Calu3 (cell line): Measurements from ENCODE around the gene TM7SF2. TPM values are rescaled to one million over a fixed set of nuclear protein-coding genes. Genes with fewer than 3 reads are reported as not detected.

Experiments used
- BruUV-seq: library from RNA; stranded (reverse); fragments of 400-500 nt; replicated peaks from 2 replicates; lab custom pipeline; 2021; lab: Mats Ljungman, UMichigan
- CTCF ChIA-PET: fragments of 300-600 bp; sonication (Branson Sonifier 250); formaldehyde crosslinking; loops from one replicate; lab custom pipeline; 2022; ENCODE audit warnings: antibody characterized with exemption; lab: Charles Lee
- DNase-seq: peaks from one replicate; pipeline ENCODE4 v3.0.0; 2022
- H3K27ac Mint-ChIP-seq: one replicate; pipeline ENCODE4 v1.8.0; 2022; ENCODE audit warnings: mixed read lengths; ENCODE audit not compliant: unreplicated experiment
- H3K27me3 Mint-ChIP-seq: one replicate; pipeline ENCODE4 v1.8.0; 2022; ENCODE audit warnings: mixed read lengths; ENCODE audit not compliant: unreplicated experiment
- H3K36me3 Mint-ChIP-seq: one replicate; pipeline ENCODE4 v1.8.0; 2022; ENCODE audit warnings: mild to moderate bottlenecking, moderate library complexity, mixed read lengths; ENCODE audit not compliant: insufficient read depth, unreplicated experiment
- H3K4me1 Mint-ChIP-seq: one replicate; pipeline ENCODE4 v1.8.0; 2022; ENCODE audit warnings: mild to moderate bottlenecking, low read depth, mixed read lengths; ENCODE audit not compliant: unreplicated experiment
- H3K4me3 Mint-ChIP-seq: one replicate; pipeline ENCODE4 v1.8.0; 2022; ENCODE audit warnings: mild to moderate bottlenecking, low read depth, moderate library complexity, mixed read lengths; ENCODE audit not compliant: unreplicated experiment
- H3K9me3 Mint-ChIP-seq: one replicate; pipeline ENCODE4 v1.8.0; 2022; ENCODE audit warnings: low read depth, mixed read lengths; ENCODE audit not compliant: unreplicated experiment
- intact Hi-C: fragments of 100-400 bp; cut with micrococcal nuclease; formaldehyde crosslinking; loops from one replicate; pipeline ENCODE4 v1.10.0; 2022; ENCODE audit not compliant: unreplicated experiment
- total RNA-seq: library from RNA; stranded (reverse); gene quantifications from 2 replicates; pipeline ENCODE4 v1.2.3, GENCODE V29; 2022
- TF ChIP-seq, protein P1 (sequence below): fragments of 200-600 bp; IDR thresholded peaks from one replicate; pipeline ENCODE4 v1.8.0; 2022; ENCODE audit warnings: antibody characterized with exemption; ENCODE audit not compliant: unreplicated experiment

Gene TM7SF2
- total RNA-seq, 1 experiment from 2014 or later, result 41.2 TPM

DNA sequence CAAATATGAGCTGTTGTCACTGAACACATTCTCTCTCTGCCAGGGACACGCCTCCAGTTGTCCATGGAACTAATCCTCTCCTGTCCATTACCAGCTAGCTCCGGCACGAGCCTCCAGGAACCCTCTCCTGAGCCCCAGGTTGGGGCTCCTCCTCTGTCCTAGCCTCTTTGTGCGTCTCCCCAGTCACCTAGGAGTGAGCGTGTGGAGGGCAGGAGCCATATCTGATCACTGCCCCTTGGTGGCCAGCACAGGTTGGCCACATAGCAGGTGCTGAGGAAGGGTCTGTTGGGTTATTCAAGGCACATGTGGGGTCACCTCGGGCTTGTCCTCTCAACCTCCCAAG, 20.2 kb downstream of the TM7SF2 start:
- intact Hi-C loops, result no loop called here
- Mint-ChIP-seq H3K27me3 (no peaks in the 10 kb centered on the region), H3K27ac (no peak overlapping the region), H3K4me3 (peak overlapping the region; percentile 99), H3K36me3 (peaks cover 86% of the 10 kb centered on the region), H3K9me3 (no peaks in the 10 kb centered on the region), H3K4me1 (peaks cover 28% of the 10 kb centered on the region)
- no TSS peak for BruUV-seq
- DNase-seq, result no peak
- CTCF ChIA-PET, result no interaction called here
- TF ChIP-seq, protein P1, sequence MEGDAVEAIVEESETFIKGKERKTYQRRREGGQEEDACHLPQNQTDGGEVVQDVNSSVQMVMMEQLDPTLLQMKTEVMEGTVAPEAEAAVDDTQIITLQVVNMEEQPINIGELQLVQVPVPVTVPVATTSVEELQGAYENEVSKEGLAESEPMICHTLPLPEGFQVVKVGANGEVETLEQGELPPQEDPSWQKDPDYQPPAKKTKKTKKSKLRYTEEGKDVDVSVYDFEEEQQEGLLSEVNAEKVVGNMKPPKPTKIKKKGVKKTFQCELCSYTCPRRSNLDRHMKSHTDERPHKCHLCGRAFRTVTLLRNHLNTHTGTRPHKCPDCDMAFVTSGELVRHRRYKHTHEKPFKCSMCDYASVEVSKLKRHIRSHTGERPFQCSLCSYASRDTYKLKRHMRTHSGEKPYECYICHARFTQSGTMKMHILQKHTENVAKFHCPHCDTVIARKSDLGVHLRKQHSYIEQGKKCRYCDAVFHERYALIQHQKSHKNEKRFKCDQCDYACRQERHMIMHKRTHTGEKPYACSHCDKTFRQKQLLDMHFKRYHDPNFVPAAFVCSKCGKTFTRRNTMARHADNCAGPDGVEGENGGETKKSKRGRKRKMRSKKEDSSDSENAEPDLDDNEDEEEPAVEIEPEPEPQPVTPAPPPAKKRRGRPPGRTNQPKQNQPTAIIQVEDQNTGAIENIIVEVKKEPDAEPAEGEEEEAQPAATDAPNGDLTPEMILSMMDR, result no peak

DNA sequence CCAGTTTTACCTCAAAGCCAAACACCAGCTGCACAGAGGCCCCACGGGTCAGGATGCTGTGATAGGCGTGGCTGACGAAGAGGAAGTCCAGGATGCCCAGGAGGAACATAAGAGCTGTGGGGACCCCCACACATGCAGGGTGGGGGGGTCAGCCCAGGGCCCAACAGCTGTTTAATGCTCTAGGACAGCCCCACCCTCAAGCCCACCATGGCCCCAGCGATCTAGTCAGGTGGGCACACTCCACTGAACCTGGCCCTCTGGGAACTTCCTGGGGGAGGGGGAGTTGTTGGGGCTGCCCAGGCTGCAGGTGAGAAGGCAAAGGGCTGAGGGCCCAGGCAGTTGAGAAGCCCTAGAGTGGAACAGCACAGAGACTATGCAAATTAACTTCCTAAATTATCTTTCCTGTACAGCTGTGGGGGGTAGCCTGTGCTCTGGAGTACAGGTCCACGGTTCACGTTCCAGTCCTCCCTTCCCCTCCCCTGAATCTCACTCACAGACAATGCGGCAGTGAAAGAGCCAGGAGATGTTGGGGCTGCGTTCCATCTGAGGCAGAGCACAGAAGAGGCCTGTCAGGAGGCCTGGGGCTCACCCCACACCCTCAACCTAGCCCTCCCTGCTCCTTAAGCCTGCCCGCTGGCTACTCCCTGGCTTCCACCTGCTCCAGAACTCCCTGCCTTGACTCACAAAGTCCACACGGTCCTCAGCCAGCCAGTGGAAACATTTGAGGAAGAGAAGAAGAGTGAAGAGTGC, 20.7 kb downstream of the TM7SF2 start:
- TF ChIP-seq, protein P1, result no peak
- H3K9me3 Mint-ChIP-seq, result no peaks in the 10 kb centered on the region
- BruUV-seq, result no TSS peak
- H3K4me1 Mint-ChIP-seq, result peaks cover 28% of the 10 kb centered on the region
- intact Hi-C loops, result no loop called here
- CTCF ChIA-PET, result interaction anchor here (3.4 kb wide), 1 partner anchor 49 kb away, joined by 27 read pairs; the partner anchor contains the start of gene CAPN1
- no peak overlapping the region for H3K27ac Mint-ChIP-seq
- peak overlapping the region; percentile 99 for H3K4me3 Mint-ChIP-seq
- H3K27me3 Mint-ChIP-seq, result no peaks in the 10 kb centered on the region
- peaks cover 80% of the 10 kb centered on the region for H3K36me3 Mint-ChIP-seq
- DNase-seq, result no peak

DNA sequence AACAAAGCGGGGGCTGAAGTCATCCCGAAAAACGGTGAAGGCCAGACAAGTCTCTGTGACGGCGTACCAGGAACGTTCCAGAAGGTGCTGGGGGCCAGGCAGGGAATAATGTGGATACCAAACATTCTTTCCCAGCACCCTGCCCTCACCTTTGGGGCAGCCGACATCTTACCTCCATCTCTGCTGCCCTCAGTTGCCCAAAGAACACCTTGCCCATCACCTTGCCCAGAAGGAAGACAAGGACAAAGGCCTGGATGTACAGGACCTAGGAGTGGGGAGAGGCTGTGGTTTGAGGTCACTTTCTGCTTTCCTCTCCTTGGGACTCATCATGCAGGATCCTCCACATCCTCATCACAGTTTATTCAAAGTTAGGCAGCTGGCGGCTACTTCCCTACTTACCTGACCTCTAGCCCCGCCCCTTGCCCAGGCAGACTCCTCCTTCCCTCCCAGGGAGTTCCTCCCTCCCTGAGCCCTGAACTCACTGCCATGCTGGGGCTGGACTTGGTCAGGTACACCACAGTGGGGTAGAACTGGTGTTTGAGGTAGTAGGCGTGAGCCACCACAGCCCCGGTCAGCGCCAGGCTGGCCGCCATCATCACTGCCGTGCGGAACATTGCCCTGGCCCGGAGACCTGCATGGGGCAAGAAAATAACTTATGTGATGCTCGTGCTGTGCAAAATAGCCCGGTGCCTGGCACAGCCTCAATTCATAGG, 21.5 kb downstream of the TM7SF2 start:
- Mint-ChIP-seq H3K9me3 (no peaks in the 10 kb centered on the region), H3K27me3 (no peaks in the 10 kb centered on the region), H3K4me1 (peaks cover 28% of the 10 kb centered on the region), H3K36me3 (peaks cover 73% of the 10 kb centered on the region), H3K27ac (peak overlapping the region; percentile 100), H3K4me3 (peak overlapping the region; percentile 99)
- intact Hi-C loops, result no loop called here
- BruUV-seq, result no TSS peak
- TF ChIP-seq, protein P1, result no peak
- DNase-seq, result peak; percentile 85
- CTCF ChIA-PET, result interaction anchor here (3.4 kb wide), 1 partner anchor 49 kb away, joined by 27 read pairs; the partner anchor contains the start of gene CAPN1

DNA sequence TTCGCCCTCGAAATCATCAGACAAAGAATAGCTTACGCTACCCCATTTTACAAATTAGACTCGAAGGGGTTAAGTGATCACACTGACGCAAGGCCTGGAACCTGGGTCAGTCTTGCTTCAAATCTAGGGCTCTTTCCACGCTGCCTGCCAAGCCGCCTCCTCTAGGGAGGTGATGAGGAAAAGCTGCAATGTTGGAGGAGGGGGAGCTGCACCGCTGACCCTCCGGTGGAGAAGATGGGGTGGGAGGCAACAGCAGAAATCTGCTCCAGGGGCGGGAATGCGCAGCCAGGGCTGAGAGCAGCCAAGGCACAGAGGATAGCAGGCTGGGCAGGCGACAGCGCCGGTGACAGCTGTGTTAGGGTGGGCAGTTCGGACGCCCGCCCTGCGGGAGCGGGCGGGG, 22.1 kb downstream of the TM7SF2 start:
- no peak for DNase-seq
- Mint-ChIP-seq H3K27ac (peak overlapping the region; percentile 100), H3K4me3 (peak overlapping the region; percentile 99), H3K27me3 (no peaks in the 10 kb centered on the region), H3K9me3 (no peaks in the 10 kb centered on the region), H3K4me1 (peaks cover 28% of the 10 kb centered on the region), H3K36me3 (peaks cover 67% of the 10 kb centered on the region)
- intact Hi-C loops, result loop anchor here (2.0 kb wide), 1 partner anchor 17 kb away; no protein-coding TSS in a partner anchor
- CTCF ChIA-PET, result interaction anchor here (2.4 to 3.4 kb wide), 2 partner anchors 12 to 48 kb away, joined by 14 to 27 read pairs; partner anchors contain the start of genes CAPN1, FAU and MRPL49
- TSS peak; percentile 56 for BruUV-seq
- TF ChIP-seq, protein P1, result no peak
